ENCODE data around the gene IL17C. TPM values are rescaled to one million over a fixed set of nuclear protein-coding genes. Genes with fewer than 3 reads are reported as not detected.

Gene IL17C
- total RNA-seq, 1 experiment from 2014 or later: 0.28 TPM

GRCh38 chr16:88645455-88645854 is 7.1 kb downstream of the IL17C start:
- no peak for DNase-seq (ENCODE audit: low spot score)

GRCh38 chr16:88645941-88646340 is 7.6 kb downstream of the IL17C start:
- DNase-seq (ENCODE audit: low spot score): no peak

GRCh38 chr16:88646345-88647034 is 8.1 kb downstream of the IL17C start:
- DNase-seq (ENCODE audit: low spot score): no peak

GRCh38 chr16:88647178-88648070 is 9.1 kb downstream of the IL17C start:
- no peak for DNase-seq (ENCODE audit: low spot score)

- no peak for DNase-seq (ENCODE audit: low spot score)
Measured at GRCh38 chr16:88649195-88649923, 11.0 kb downstream of the IL17C start.

GRCh38 chr16:88649924-88650748 is 11.8 kb downstream of the IL17C start:
- DNase-seq (ENCODE audit: low spot score): peak; percentile 49

GRCh38 chr16:88650749-88651275 is 12.4 kb downstream of the IL17C start, which contains the start of gene CYBA:
TSS of gene CYBA (minus strand) at chr16:88651053. CDS start at chr16:88651013, 40 bp downstream.
- peak; percentile 78 for DNase-seq (ENCODE audit: low spot score)

- DNase-seq (ENCODE audit: low spot score): no peak
Measured at GRCh38 chr16:88651276-88651988, 13.1 kb downstream of the IL17C start.

- no peak for DNase-seq (ENCODE audit: low spot score)
Measured at GRCh38 chr16:88651989-88652761, 13.8 kb downstream of the IL17C start.

GRCh38 chr16:88652762-88653063 is 14.3 kb downstream of the IL17C start:
- no peak for DNase-seq (ENCODE audit: low spot score)

- no peak for DNase-seq (ENCODE audit: low spot score)
Measured at GRCh38 chr16:88653101-88653500, 14.7 kb downstream of the IL17C start.

- DNase-seq (ENCODE audit: low spot score): no peak
Measured at GRCh38 chr16:88653596-88654362, 15.4 kb downstream of the IL17C start.

- no peak for DNase-seq (ENCODE audit: low spot score)
Measured at GRCh38 chr16:88654363-88655052, 16.1 kb downstream of the IL17C start.

GRCh38 chr16:88655053-88655732 is 16.8 kb downstream of the IL17C start:
- no peak for DNase-seq (ENCODE audit: low spot score)

GRCh38 chr16:88655733-88656281 is 17.4 kb downstream of the IL17C start:
- no peak for DNase-seq (ENCODE audit: low spot score)

GRCh38 chr16:88656291-88656980 is 18.1 kb downstream of the IL17C start:
- no peak for DNase-seq (ENCODE audit: low spot score)

GRCh38 chr16:88657371-88657770 is 19.0 kb downstream of the IL17C start:
- DNase-seq (ENCODE audit: low spot score): no peak

Measured in HT-29 (cell line).